Measurements from ENCODE around the gene WDR33. TPM values are rescaled to one million over a fixed set of nuclear protein-coding genes. Genes with fewer than 3 reads are reported as not detected.
A peak's percentile ranks its signal among the peaks of the same experiment; 100 is the strongest.

WDR33 gene
- total and polyA plus RNA-seq, 2 of the 13 experiments (the other 11 are each of a cell fraction or from before 2014, with no cell fraction given) = 54.9 to 78.2 TPM

GRCh38 chr2:127759931-127760330, 51.0 kb downstream of the WDR33 start:
- peaks cover 23 to 50% of the 10 kb centered on the region in 2 experiments for H3K36me3 ChIP-seq (replicated peaks in 1 of 2; ENCODE audit: control insufficient read depth in 1 of 2, insufficient read depth in 2 of 2, low read length in 2 of 2)
- peak; percentile 34 for TF ChIP-seq RBM22 (optimal IDR thresholded peaks at IDR 0.05; ENCODE audit: low read length)
- TF ChIP-seq ZNF563 (CRISPR knock-in tag; IDR thresholded peaks at IDR 0.05) = no peak
- no peaks in the 10 kb centered on the region for H3K79me2 ChIP-seq (ENCODE audit: insufficient read depth, low read length)
- no peaks in the 10 kb centered on the region for H3K9me3 ChIP-seq (ENCODE audit: low read length)
- FAIRE-seq (no peak), ATAC-seq (no peak), DNase-seq (ENCODE audit: low spot score) (no peak)
- no peak overlapping the region for H3K9ac ChIP-seq (ENCODE audit: insufficient read depth, low read depth, low read length)
- CTCF ChIA-PET (ENCODE audit: low intra/inter-chr PET ratio, low total read pairs) = no interaction called here
- H4K20me1 ChIP-seq (ENCODE audit: insufficient read depth, low read length) = no peaks in the 10 kb centered on the region
- H3K4me1 ChIP-seq (ENCODE audit: insufficient read depth, low read length) = peaks cover 21% of the 10 kb centered on the region
- WGBS (ENCODE audit: low lambda C conversion rate) = 98% methylated on average over 2 of the region's 2 CpGs
- no peak overlapping the region for H2AFZ ChIP-seq (ENCODE audit: low read length)
- H3K27me3 ChIP-seq (ENCODE audit: control insufficient read depth in 1 of 2, insufficient read depth in 2 of 2, low read length in 2 of 2) = no peaks in the 10 kb centered on the region
- intact Hi-C loops (cut with micrococcal nuclease; ENCODE audit: unreplicated experiment) = loop anchor here (5.0 kb wide), 1 partner anchor 43 kb away; no protein-coding TSS in a partner anchor
- POLR2A ChIA-PET = interaction anchor here (0.6 kb wide), 1 partner anchor 17 kb away, joined by 3 read pairs; no protein-coding TSS in a partner anchor
- H3K27ac ChIP-seq (ENCODE audit: extremely low read length, insufficient read depth, low read length) = no peak overlapping the region
- no peak overlapping the region for H3K4me3 ChIP-seq (replicated peaks in 1 of 3; ENCODE audit: insufficient read depth in 1 of 3, low read depth in 2 of 3, low read length in 3 of 3)
- BruUV-seq (replicated peaks) = TSS peak; percentile 2
- H3K4me2 ChIP-seq (ENCODE audit: low read depth, low read length) = no peak overlapping the region
- in situ Hi-C loops (cut with HindIII; ENCODE audit: extremely low pct_ligation_motif_present, low pct_unique_long_range_greater_than_20kb) = no loop called here

DNA sequence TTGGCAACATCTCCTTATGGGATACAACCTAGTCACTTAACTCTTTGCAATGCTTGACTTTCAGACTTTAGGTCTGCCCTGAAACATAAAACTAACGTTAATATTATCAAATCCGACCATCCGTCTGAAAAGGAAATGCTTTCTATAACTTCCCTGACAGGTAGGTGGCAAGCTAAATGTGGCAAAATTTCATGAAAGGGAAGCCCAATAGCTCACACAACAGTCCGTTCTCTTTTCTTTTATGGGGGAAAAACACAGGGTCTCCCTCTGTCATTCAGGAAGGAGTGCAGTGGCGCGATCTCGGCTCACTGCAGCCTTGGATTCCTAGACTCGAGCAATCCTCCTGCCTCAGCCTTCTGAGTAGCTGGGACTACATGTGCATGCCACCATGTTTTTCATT, 56.8 kb downstream of the WDR33 start:
- H3K27me3 ChIP-seq (ENCODE audit: control insufficient read depth in 1 of 2, insufficient read depth in 2 of 2, low read length in 2 of 2) = no peaks in the 10 kb centered on the region
- H4K20me1 ChIP-seq (ENCODE audit: insufficient read depth, low read length) = no peaks in the 10 kb centered on the region
- H3K79me2 ChIP-seq (ENCODE audit: insufficient read depth, low read length) = no peaks in the 10 kb centered on the region
- BruUV-seq (replicated peaks) = no TSS peak
- POLR2A ChIA-PET = no interaction called here
- intact Hi-C loops (cut with micrococcal nuclease; ENCODE audit: unreplicated experiment) = no loop called here
- in situ Hi-C loops (cut with HindIII; ENCODE audit: extremely low pct_ligation_motif_present, low pct_unique_long_range_greater_than_20kb) = no loop called here
- H3K27ac ChIP-seq (ENCODE audit: extremely low read length, insufficient read depth, low read length) = no peak overlapping the region
- peaks cover under 1 to 11% of the 10 kb centered on the region in 2 experiments; a peak in 4 of 5 replicates for H3K36me3 ChIP-seq (replicated peaks in 1 of 2; ENCODE audit: control insufficient read depth in 1 of 2, insufficient read depth in 2 of 2, low read length in 2 of 2)
- WGBS (ENCODE audit: low lambda C conversion rate) = 96% methylated on average over 8 of the region's 8 CpGs
- H2AFZ ChIP-seq (ENCODE audit: low read length) = no peak overlapping the region
- ATAC-seq (no peak), DNase-seq (ENCODE audit: low spot score) (no peak), FAIRE-seq (no peak)
- no peak overlapping the region for H3K4me3 ChIP-seq (replicated peaks in 1 of 3; ENCODE audit: insufficient read depth in 1 of 3, low read depth in 2 of 3, low read length in 3 of 3)
- H3K4me2 ChIP-seq (ENCODE audit: low read depth, low read length) = no peak overlapping the region
- CTCF ChIA-PET (ENCODE audit: low intra/inter-chr PET ratio, low total read pairs) = no interaction called here
- no peaks in the 10 kb centered on the region for H3K4me1 ChIP-seq (ENCODE audit: insufficient read depth, low read length)
- H3K9ac ChIP-seq (ENCODE audit: insufficient read depth, low read depth, low read length) = no peak overlapping the region
- TF ChIP-seq NR2C2 (CRISPR knock-in tag; IDR thresholded peaks at IDR 0.05; ENCODE audit: borderline replicate concordance) = no peak
- TF ChIP-seq RBM22 (optimal IDR thresholded peaks at IDR 0.05; ENCODE audit: low read length) = peak; percentile 39
- H3K9me3 ChIP-seq (ENCODE audit: low read length) = no peaks in the 10 kb centered on the region
